SJSA1 (cell line): Measurements from ENCODE around the gene MUC2. TPM values are rescaled to one million over a fixed set of nuclear protein-coding genes. Genes with fewer than 3 reads are reported as not detected.

Experiments used
- DNase-seq, 2 experiments: peaks; one replicate each; pipeline ENCODE4 v3.0.0-alpha.2; 2015 to 2020; ENCODE audit warnings: low spot score in 2 of 2, low read depth in 1 of 2
- H3K27ac ChIP-seq: fragments of 250-450 bp; sonication (Bioruptor Pico); 2 replicates; pipeline ENCODE4 v1.5.1; 2020; ENCODE audit warnings: mild to moderate bottlenecking, moderate library complexity
- H3K27me3 ChIP-seq: fragments of 250-450 bp; sonication (Bioruptor Pico); replicated peaks from 2 replicates; pipeline ENCODE4 v1.5.1; 2020; ENCODE audit warnings: mild to moderate bottlenecking, moderate library complexity
- H3K36me3 ChIP-seq: fragments of 250-450 bp; sonication (Bioruptor Pico); 2 replicates; pipeline ENCODE4 v1.5.1; 2020; ENCODE audit warnings: mild to moderate bottlenecking
- H3K4me1 ChIP-seq: fragments of 250-450 bp; sonication (Bioruptor Pico); replicated peaks from 2 replicates; pipeline ENCODE4 v1.6.1; 2021; ENCODE audit warnings: mild to moderate bottlenecking
- H3K4me3 ChIP-seq: fragments of 250-450 bp; sonication (Bioruptor Pico); 2 replicates; pipeline ENCODE4 v1.5.1; 2020; ENCODE audit warnings: mild to moderate bottlenecking
- H3K9me3 ChIP-seq: fragments of 250-450 bp; sonication (Bioruptor Pico); replicated peaks from 2 replicates; pipeline ENCODE4 v1.5.1; 2020; ENCODE audit warnings: mild to moderate bottlenecking
- total RNA-seq: library from RNA; depleted of rRNA; stranded (reverse); fragments of >200 nt; shearing (Covaris generic); gene quantifications from 2 replicates; pipeline ENCODE4 v1.2.3, GENCODE V29; 2014

MUC2 gene
- total RNA-seq, 1 experiment from 2014 or later, result not detected

DNA sequence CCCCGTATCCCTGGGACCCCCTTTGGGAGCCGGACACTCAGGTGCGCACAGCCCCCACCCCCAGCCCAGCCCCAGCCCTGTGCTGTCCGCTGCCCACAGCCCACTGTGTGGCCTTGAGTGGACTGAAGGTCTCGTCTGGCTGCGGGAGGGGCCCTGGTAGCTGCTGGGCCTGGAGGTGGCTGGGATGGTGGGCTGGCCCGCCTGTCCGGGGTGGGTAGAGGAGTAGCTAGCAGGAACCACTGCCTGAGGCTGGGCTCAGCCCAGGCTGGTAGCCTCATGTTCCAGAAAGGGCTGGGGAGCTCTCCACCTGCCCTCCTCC lies 33.6 kb upstream of the MUC2 start:
- no peak for DNase-seq
- no peak overlapping the region for H3K27ac ChIP-seq
- H3K4me3 ChIP-seq, result no peak overlapping the region
- no peaks in the 10 kb centered on the region for H3K27me3 ChIP-seq
- H3K4me1 ChIP-seq, result no peaks in the 10 kb centered on the region
- no peaks in the 10 kb centered on the region for H3K9me3 ChIP-seq
- no peaks in the 10 kb centered on the region for H3K36me3 ChIP-seq

DNA sequence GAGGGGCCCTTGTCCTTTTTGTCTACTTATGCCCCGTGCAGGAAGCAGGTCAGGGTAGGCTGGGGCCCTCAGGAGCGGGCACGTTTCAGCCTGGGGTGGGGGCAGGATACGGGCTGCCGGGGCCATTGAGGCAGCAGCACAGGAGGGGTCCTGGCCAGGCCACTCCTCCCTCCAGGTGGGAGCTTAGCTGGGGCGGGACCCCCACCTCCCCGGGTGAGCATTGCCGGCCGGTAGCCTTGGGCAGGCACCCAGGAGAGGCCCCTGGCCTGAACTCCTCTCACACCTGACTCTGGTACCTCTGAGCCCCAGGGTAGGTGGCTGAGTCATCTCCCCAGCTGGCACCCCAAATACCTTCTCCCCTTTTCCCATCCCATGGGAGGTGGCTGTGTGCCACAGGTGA lies 33.2 kb upstream of the MUC2 start:
- H3K4me3 ChIP-seq, result no peak overlapping the region
- H3K36me3 ChIP-seq, result no peaks in the 10 kb centered on the region
- no peaks in the 10 kb centered on the region for H3K9me3 ChIP-seq
- DNase-seq, result no peak
- no peaks in the 10 kb centered on the region for H3K27me3 ChIP-seq
- H3K4me1 ChIP-seq, result no peaks in the 10 kb centered on the region
- H3K27ac ChIP-seq, result no peak overlapping the region

DNA sequence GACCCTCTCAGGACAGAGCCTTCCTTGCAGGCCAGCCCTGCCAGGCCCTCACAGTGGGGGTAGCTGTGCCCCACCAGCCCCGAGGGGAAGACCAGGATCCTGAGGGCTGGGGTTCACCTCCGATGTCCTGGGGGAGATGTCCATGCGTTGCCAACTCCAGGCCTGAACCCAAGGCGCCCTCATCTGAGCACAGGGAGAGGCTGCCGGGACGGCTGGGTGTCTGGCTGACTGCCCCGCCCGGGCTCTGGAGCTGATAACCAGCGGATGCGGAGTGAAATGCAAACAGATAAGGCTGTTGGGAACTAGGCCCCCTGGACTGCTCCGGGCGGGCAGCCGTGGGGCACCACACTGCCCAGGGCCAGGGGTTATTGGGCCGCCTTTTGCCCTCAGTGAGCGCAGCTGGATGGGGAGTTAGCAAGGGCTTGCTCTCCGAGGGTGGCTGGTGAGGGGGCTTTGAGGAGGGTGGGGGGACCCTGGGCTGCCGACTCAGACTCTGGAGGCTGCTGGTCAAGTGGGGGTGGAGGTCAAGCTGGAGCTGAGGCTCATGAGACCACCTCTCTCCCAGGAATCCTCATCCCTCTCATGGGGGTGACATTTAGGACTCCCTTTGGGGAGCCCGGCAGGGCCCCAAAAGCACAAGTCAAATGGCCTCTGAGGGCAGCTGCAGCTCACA lies 32.6 kb upstream of the MUC2 start:
- no peak for DNase-seq
- H3K27me3 ChIP-seq, result 0 out of 2 replicates have a peak, but pooled peaks cover 2% of the 10 kb centered on the region

DNA sequence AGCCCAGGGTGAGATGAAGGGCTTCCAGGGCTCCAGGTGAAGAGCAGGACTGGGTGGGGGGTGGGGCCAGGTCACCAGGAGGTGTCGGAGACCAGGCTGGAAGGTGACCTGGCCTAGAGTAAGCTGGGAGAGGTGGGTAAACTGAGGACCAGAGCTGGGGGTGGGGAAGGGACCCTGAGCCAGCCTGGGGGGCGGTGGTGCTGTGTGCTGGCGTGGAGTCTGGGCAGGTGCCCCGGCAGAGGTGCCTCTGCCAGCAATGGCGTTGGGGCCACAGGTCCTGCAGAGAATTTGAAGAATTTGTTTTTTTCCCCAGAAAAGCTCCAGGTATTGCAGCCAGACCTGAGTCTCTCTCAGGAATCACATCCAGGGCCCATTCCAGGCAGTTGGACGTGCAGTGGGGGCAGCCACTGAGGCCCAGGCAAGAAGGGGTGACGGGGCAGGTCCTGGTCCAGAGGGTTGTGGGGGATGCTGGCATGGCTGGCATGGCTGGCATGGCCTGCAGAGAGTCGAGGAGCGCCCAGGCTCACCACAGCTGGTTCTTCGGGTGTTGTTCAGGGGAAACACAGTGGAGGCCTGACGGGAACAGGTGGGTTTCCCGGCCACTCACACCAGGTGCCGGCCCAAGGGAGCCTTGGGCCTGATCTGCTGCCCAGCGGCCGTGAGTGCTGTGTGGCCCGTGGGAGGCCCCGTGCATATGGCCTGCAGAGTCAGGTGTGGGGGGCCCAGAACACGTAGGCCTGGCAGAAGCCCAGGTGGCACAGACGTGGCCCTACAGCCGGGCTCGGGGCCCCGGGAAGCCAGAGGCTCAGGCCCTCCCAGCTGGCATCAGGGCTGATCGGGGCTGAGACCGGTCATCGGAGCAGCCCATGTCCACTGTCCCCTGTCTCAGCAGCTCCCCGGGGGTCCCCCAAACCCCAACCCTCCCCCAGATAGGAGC lies 31.8 kb upstream of the MUC2 start:
- Histone ChIP-seq H3K27ac (no peak overlapping the region), H3K4me1 (no peaks in the 10 kb centered on the region), H3K4me3 (no peak overlapping the region), H3K27me3 (0 out of 2 replicates have a peak, but pooled peaks cover 7% of the 10 kb centered on the region), H3K9me3 (no peaks in the 10 kb centered on the region), H3K36me3 (no peaks in the 10 kb centered on the region)
- DNase-seq, result no peak

More for the DNA sequence above, 32.6 kb upstream of the MUC2 start:
- Histone ChIP-seq H3K4me3 (no peak overlapping the region), H3K9me3 (no peaks in the 10 kb centered on the region), H3K36me3 (no peaks in the 10 kb centered on the region), H3K4me1 (no peaks in the 10 kb centered on the region), H3K27ac (no peak overlapping the region)

DNA sequence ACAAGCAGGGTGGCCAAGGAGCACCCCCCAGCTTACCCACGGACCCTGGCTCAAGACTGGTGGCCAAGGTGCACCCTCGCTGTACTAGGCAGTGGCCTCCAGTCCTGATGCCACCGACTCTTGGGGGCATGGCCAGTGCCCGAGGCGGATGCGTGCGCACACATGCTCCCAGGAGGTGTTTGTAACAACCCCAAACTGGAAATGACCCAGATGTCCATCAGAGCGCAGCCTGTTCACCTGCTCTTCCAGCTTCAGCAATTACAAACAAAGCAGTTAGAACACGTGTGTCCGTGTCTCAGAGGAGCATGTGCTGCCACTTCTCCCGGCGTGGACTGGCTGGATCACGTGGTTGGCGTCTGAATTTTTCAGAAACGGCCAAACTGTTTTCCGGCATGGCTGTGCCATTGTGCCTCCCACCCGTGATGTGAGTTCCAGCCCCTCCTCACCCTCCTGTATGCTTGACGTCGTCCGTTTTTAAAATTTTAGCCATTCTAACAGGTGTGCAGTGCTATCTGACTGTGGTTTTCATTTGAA lies 31.0 kb upstream of the MUC2 start:
- H3K4me3 ChIP-seq, result no peak overlapping the region
- H3K9me3 ChIP-seq, result no peaks in the 10 kb centered on the region
- 0 out of 2 replicates have a peak, but pooled peaks cover 7% of the 10 kb centered on the region for H3K27me3 ChIP-seq
- no peaks in the 10 kb centered on the region for H3K36me3 ChIP-seq
- H3K27ac ChIP-seq, result no peak overlapping the region
- no peaks in the 10 kb centered on the region for H3K4me1 ChIP-seq
- DNase-seq, result no peak

DNA sequence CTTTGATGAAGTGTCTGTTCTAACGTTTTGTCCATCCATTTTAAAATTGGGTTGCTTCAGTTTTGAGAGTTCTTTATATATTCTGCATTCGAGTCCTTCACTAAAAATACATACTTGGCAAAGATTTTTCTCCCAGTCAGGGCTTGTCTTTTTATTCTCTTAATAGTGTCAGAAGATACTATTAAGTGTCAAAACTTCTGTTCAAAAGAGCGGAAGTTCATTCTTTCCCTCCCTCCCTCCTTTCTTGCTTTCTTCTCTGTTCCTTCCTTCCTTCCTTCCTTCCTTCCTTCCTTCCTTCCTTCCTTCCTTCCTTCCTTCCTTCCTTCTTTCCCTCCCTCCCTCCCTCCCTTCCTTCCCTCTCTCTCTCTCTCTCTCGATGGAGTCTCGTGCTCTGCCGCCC lies 30.5 kb upstream of the MUC2 start:
- no peak overlapping the region for H3K27ac ChIP-seq
- no peaks in the 10 kb centered on the region for H3K36me3 ChIP-seq
- no peaks in the 10 kb centered on the region for H3K9me3 ChIP-seq
- no peak overlapping the region for H3K4me3 ChIP-seq
- H3K4me1 ChIP-seq, result no peaks in the 10 kb centered on the region
- H3K27me3 ChIP-seq, result 0 out of 2 replicates have a peak, but pooled peaks cover 7% of the 10 kb centered on the region
- DNase-seq, result no peak

DNA sequence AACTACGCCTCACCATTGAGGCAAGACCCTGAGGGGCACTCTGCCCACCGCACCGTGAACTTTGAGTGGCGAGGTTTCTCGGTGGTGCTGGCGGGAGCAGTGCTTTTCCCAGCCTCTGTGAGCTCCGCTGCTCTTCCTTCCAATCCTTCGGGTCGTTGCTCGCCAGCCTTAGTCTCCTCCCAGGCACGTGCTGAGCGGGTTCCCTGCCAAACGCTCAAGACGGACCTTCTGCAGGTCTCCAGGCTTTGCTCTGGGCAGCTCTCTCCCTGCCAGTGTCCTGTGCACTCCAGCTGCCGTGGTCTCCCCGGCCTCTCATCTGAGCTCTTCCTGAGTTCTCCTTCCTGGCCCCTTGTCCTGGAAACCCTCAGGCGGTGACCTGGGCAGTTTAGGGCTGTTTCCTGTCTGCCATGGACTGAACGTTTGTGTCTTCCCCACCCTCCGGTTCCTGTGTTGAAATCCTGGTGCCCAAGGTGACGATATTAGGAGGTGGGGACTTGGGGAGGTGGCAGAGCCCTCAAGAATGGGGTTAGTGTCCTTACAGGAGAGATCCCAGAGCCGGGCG lies 27.0 kb upstream of the MUC2 start:
- no peak for DNase-seq
- no peaks in the 10 kb centered on the region for H3K36me3 ChIP-seq
- no peak overlapping the region for H3K4me3 ChIP-seq
- no peaks in the 10 kb centered on the region for H3K9me3 ChIP-seq
- 0 out of 2 replicates have a peak, but pooled peaks cover 7% of the 10 kb centered on the region for H3K27me3 ChIP-seq
- no peak overlapping the region for H3K27ac ChIP-seq
- no peaks in the 10 kb centered on the region for H3K4me1 ChIP-seq

DNA sequence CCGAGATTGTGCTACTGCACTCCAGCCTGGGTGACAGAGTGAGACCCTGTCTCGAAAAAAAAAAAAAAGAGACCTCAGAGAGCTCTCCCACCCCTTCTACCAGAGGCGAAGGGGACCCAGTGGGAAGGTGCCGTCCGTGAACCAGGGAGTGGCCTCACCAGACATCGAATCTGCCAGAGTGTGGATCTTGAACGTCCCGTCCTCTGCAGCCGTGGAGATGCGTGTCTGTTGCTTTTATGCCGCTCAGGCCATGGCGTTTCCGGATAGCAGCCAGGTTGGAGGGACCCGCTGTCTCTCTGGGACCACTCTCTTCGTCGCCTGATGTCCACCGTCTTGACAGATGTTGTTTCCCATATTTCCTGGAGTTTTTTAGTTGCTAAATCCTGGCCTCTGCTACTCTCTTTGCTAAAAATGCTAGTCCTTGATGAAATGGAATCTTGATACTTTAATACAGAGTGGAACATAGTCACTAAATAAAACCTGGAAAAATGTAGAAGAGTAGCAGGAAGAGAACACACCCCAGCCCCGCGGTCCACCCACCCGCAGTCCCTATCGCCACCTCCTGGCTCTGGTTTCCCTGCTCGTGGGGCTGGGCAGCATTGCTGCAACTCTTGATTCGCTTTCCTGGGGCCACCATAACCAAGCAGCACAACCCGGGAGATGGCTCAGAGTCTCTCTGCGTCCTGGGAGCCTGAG lies 26.2 kb upstream of the MUC2 start:
- H3K27ac ChIP-seq, result no peak overlapping the region
- no peaks in the 10 kb centered on the region for H3K9me3 ChIP-seq
- H3K36me3 ChIP-seq, result no peaks in the 10 kb centered on the region
- H3K27me3 ChIP-seq, result 0 out of 2 replicates have a peak, but pooled peaks cover 7% of the 10 kb centered on the region
- no peak overlapping the region for H3K4me3 ChIP-seq
- H3K4me1 ChIP-seq, result no peaks in the 10 kb centered on the region
- no peak for DNase-seq

DNA sequence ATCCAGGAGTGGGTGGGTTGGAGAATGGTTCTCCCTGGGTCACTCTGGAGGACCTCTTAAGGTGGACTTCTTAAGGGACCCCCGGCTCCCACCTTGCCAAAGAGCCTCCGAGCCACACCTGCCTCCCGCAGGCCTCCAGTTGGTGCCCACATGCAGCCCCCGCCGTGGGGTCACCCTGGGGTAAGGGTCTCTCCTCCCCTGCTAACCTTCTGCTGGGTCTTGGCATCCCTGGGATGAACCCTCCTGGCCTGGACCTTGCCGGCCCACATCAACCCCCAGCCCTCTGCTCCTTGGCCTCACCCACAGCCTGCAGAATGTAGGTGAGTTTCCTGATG lies 25.6 kb upstream of the MUC2 start:
- Histone ChIP-seq H3K27ac (no peak overlapping the region), H3K4me1 (no peaks in the 10 kb centered on the region), H3K9me3 (no peaks in the 10 kb centered on the region), H3K4me3 (no peak overlapping the region), H3K36me3 (no peaks in the 10 kb centered on the region), H3K27me3 (0 out of 2 replicates have a peak, but pooled peaks cover 7% of the 10 kb centered on the region)
- no peak for DNase-seq

DNA sequence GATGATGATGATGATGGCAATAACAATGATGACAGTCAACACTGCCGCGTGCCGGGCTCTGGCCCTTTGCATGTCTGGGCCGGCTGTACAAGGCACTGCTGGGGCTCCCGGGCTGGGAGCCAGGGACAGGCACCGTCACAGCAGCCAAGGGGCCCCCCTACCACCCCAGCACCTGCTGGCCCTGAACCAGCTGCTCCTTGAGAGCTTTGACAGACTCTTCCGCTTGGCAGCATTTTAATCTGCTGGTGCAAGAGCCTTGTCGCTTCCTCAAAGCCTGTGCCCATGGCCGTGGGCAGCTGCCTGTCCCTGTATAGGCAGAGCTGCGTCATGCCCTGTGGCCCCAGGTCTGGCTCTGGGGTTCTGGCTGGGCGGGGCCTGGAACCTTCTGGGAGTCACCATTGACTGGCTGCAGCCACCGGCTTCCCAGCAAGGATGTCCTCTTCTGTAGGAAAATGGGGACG lies 25.2 kb upstream of the MUC2 start:
- Histone ChIP-seq H3K9me3 (no peaks in the 10 kb centered on the region), H3K27me3 (0 out of 2 replicates have a peak, but pooled peaks cover 7% of the 10 kb centered on the region), H3K27ac (no peak overlapping the region), H3K36me3 (no peaks in the 10 kb centered on the region), H3K4me1 (no peaks in the 10 kb centered on the region), H3K4me3 (no peak overlapping the region)
- no peak for DNase-seq

DNA sequence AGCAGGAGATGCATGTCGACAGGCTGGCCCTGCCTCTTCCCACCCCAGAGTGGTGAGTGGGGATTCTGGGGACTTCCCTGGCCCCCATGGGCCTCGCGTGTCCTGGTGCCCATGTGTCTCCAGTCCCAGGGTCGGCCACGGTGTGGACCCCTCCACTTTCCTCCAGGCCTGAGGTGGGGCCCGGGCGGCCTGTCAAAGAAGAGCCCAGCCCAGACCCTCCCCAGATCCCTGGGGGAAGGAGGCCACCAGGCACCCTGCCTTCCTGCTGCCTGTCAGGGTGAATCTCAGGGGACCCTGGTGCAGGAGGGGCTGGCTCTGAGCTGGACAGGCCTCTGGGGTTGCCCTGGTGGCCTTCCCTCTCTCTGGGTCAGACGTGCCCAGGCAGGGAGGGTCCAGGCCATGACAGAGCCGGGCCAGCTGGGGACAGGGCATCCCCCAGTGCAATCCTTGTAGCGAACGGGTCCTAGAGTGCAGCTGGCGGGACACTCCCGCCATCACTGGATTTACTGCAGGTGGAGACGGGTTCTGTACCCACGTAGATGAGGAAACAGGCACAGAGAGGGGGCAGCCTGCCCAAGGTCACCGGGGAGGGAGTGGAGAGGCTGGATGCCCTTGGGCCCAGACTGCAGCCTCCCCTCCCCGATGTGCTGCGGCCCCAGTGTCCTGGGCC lies 24.6 kb upstream of the MUC2 start:
- Histone ChIP-seq H3K4me3 (no peak overlapping the region), H3K36me3 (no peaks in the 10 kb centered on the region), H3K27me3 (0 out of 2 replicates have a peak, but pooled peaks cover 7% of the 10 kb centered on the region), H3K4me1 (no peaks in the 10 kb centered on the region), H3K9me3 (no peaks in the 10 kb centered on the region), H3K27ac (no peak overlapping the region)
- no peak for DNase-seq

DNA sequence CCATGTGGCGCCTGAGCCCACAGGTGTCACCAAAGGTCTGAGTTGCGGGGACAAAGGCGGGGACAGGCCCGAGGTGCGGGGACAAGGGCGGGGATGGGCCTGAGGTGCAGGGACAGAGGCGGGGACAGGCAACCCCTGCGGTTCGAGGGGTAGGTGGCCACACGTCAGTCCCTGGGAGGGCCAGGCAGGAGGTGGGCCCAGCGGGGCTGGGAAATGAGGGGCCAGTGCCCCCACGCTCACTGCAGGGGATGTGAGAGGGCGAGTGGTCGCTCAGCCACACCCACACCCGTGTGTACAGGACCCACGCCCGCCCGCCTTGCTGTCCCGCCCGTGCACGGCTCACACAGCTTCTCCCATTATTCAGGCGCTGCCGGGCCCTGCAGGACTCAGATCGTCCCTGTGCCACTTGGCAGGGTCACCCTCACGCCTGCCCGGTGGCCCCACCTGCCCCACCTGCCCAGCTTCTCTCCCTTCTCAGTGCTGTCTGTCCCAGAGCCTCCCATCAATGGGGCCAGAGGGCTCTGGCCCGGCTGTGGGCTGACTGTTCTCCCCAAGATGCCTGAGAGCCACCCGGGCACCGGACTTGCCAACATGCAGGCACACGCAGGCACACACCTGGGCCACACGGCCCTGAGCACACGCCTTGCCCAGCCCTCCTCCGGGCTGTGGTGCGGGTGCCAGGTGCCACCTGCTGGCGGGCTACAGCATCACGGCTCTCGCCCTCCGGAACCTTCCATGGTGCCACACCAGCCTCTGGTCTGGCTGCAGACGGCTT lies 23.9 kb upstream of the MUC2 start:
- Histone ChIP-seq H3K36me3 (no peaks in the 10 kb centered on the region), H3K4me1 (no peaks in the 10 kb centered on the region), H3K4me3 (no peak overlapping the region), H3K27me3 (0 out of 2 replicates have a peak, but pooled peaks cover 7% of the 10 kb centered on the region), H3K9me3 (no peaks in the 10 kb centered on the region), H3K27ac (no peak overlapping the region)
- DNase-seq, result no peak
